HG03520 (cell line): ENCODE measurements around the gene UQCC2.

Source experiments
- ATAC-seq: cut with Tn5 transposase; IDR thresholded peaks from one replicate; pipeline ENCODE4 v1.9.1; 2021; ENCODE audit warnings: mild to moderate bottlenecking, moderate library complexity; ENCODE audit not compliant: unreplicated experiment

The UQCC2 gene

GRCh38 chr6:33692078-33692759, 19.3 kb downstream of the UQCC2 start:
- no peak for ATAC-seq

- ATAC-seq: no peak
These were observed 19.9 kb downstream of the UQCC2 start for GRCh38 chr6:33691456-33692077.

- no peak for ATAC-seq
These were observed 20.7 kb downstream of the UQCC2 start for GRCh38 chr6:33690766-33691165.

GRCh38 chr6:33689879-33690278, 21.6 kb downstream of the UQCC2 start:
- ATAC-seq: no peak

- ATAC-seq: no peak
These were observed 22.4 kb downstream of the UQCC2 start for GRCh38 chr6:33689148-33689494.

GRCh38 chr6:33688451-33689147, 22.9 kb downstream of the UQCC2 start:
- no peak for ATAC-seq

- ATAC-seq: no peak
These were observed 23.5 kb downstream of the UQCC2 start for GRCh38 chr6:33688006-33688405.

- no peak for ATAC-seq
These were observed 24.2 kb downstream of the UQCC2 start for GRCh38 chr6:33686981-33687975.

- ATAC-seq: no peak
These were observed 25.1 kb downstream of the UQCC2 start for GRCh38 chr6:33686225-33686924.

GRCh38 chr6:33685411-33686224, 25.9 kb downstream of the UQCC2 start:
- ATAC-seq: no peak

GRCh38 chr6:33684983-33685382, 26.5 kb downstream of the UQCC2 start:
- ATAC-seq: no peak

- ATAC-seq: no peak
These were observed 27.0 kb downstream of the UQCC2 start for GRCh38 chr6:33684428-33684896.

- no peak for ATAC-seq
These were observed 27.7 kb downstream of the UQCC2 start for GRCh38 chr6:33683576-33684427.

GRCh38 chr6:33683051-33683571, 28.4 kb downstream of the UQCC2 start:
- no peak for ATAC-seq

- ATAC-seq: no peak
These were observed 29.2 kb downstream of the UQCC2 start for GRCh38 chr6:33682341-33682740.

- no peak for ATAC-seq
These were observed 31.7 kb downstream of the UQCC2 start for GRCh38 chr6:33679761-33680160.

- ATAC-seq: no peak
These were observed 32.5 kb downstream of the UQCC2 start for GRCh38 chr6:33678932-33679490.
